Endodermal cell (in vitro differentiated cells): Measurements from ENCODE around the gene GALNT14. TPM values are rescaled to one million over a fixed set of nuclear protein-coding genes. Genes with fewer than 3 reads are reported as not detected.

Experiments used
- DNase-seq: peaks from one replicate; pipeline ENCODE4 v3.0.0-alpha.2; 2017
- H3K27ac ChIP-seq: 2 replicates; pipeline ENCODE4 v1.5.1; 2013; ENCODE audit warnings: mild to moderate bottlenecking, low read depth, low read length, moderate library complexity
- H3K27me3 ChIP-seq: 2 replicates; pipeline ENCODE4 v1.6.1; 2013; ENCODE audit warnings: mild to moderate bottlenecking, low read length, moderate library complexity; ENCODE audit not compliant: insufficient read depth, control insufficient read depth, poor library complexity, severe bottlenecking
- H3K36me3 ChIP-seq: 2 replicates; pipeline ENCODE4 v1.7.0; 2013; ENCODE audit warnings: mild to moderate bottlenecking, low read length, moderate library complexity; ENCODE audit not compliant: control insufficient read depth, insufficient read depth
- H3K4me1 ChIP-seq: one replicate; pipeline ENCODE4 v1.7.0; 2013; ENCODE audit warnings: low read length; ENCODE audit not compliant: control insufficient read depth, insufficient read depth
- H3K4me3 ChIP-seq: 2 replicates; pipeline ENCODE4 v1.5.1; 2013; ENCODE audit warnings: mild to moderate bottlenecking, low read length, moderate library complexity
- H3K9ac ChIP-seq: 2 replicates; pipeline ENCODE4 v1.6.1; 2013; ENCODE audit warnings: mild to moderate bottlenecking, low read length, moderate library complexity; ENCODE audit not compliant: poor library complexity, severe bottlenecking; ENCODE audit errors: extremely low read depth
- H3K9me3 ChIP-seq: 2 replicates; pipeline ENCODE4 v1.6.1; 2013; ENCODE audit warnings: mild to moderate bottlenecking, low read length, moderate library complexity; ENCODE audit not compliant: control insufficient read depth
- H3K27ac Mint-ChIP-seq: 2 replicates; pipeline ENCODE4 v1.8.0; 2020; ENCODE audit warnings: mixed read lengths
- H3K27me3 Mint-ChIP-seq: 2 replicates; pipeline ENCODE4 v1.8.0; 2021; ENCODE audit warnings: mild to moderate bottlenecking, mixed read lengths; ENCODE audit not compliant: insufficient read depth
- H3K36me3 Mint-ChIP-seq: 2 replicates; pipeline ENCODE4 v1.8.0; 2020; ENCODE audit warnings: low read depth, mixed read lengths
- H3K4me1 Mint-ChIP-seq: 2 replicates; pipeline ENCODE4 v1.8.0; 2020; ENCODE audit warnings: mixed read lengths
- H3K4me3 Mint-ChIP-seq: 2 replicates; pipeline ENCODE4 v1.8.0; 2020; ENCODE audit warnings: mild to moderate bottlenecking, moderate library complexity, mixed read lengths
- H3K9me3 Mint-ChIP-seq: 2 replicates; pipeline ENCODE4 v1.8.0; 2020; ENCODE audit warnings: mild to moderate bottlenecking, mixed read lengths
- WGBS, 2 experiments: methylation state at CpG; one replicate each; pipeline versions ENCODE4 v1.1.5 to v1.1.7; 2013; ENCODE audit warnings: missing lambda C conversion rate in 2 of 2, mixed read lengths in 1 of 2; ENCODE audit not compliant: insufficient coverage in 1 of 2, insufficient read length in 1 of 2; 5-methylcytosine and 5-hydroxymethylcytosine counted together
- total RNA-seq, 2 donors: library from RNA; stranded (reverse); fragmentation: NEBNext Ultra II Directional in 1 of 2; extraction: Animal tissue kit (Norgen Biotek cat#: 25700) in 1 of 2; gene quantifications; 2 replicates in 1 of 2; 3 replicates in 1 of 2; pipeline ENCODE4 v1.2.1, GENCODE V29; 2021
- TF ChIP-seq, protein P1 (sequence below): fragments of 200-600 bp; sonication (generic); conservative IDR thresholded peaks from 2 replicates; pipeline ENCODE4 v1.5.0; 2021; ENCODE audit warnings: antibody characterized with exemption, mild to moderate bottlenecking

GALNT14 gene
- total RNA-seq, 2 donors from 2014 or later: 1.4 TPM

GRCh38 chr2:31028417-31028816, 109.8 kb downstream of the GALNT14 start:
- H3K27ac ChIP-seq: no peak overlapping the region
- H3K4me1 Mint-ChIP-seq: peaks cover 14% of the 10 kb centered on the region
- TF ChIP-seq, protein P1, sequence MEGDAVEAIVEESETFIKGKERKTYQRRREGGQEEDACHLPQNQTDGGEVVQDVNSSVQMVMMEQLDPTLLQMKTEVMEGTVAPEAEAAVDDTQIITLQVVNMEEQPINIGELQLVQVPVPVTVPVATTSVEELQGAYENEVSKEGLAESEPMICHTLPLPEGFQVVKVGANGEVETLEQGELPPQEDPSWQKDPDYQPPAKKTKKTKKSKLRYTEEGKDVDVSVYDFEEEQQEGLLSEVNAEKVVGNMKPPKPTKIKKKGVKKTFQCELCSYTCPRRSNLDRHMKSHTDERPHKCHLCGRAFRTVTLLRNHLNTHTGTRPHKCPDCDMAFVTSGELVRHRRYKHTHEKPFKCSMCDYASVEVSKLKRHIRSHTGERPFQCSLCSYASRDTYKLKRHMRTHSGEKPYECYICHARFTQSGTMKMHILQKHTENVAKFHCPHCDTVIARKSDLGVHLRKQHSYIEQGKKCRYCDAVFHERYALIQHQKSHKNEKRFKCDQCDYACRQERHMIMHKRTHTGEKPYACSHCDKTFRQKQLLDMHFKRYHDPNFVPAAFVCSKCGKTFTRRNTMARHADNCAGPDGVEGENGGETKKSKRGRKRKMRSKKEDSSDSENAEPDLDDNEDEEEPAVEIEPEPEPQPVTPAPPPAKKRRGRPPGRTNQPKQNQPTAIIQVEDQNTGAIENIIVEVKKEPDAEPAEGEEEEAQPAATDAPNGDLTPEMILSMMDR: no peak
- H3K4me1 ChIP-seq: no peaks in the 10 kb centered on the region
- H3K9ac ChIP-seq: no peak overlapping the region
- 57% methylated on average over 8 of the region's 8 CpGs; no CpG with 5 or more reads in 1 of the 2 experiments for WGBS, 2 experiments
- DNase-seq: peak; percentile 64
- H3K36me3 Mint-ChIP-seq: no peaks in the 10 kb centered on the region
- H3K4me3 Mint-ChIP-seq: no peak overlapping the region
- H3K27me3 Mint-ChIP-seq: peaks cover 26% of the 10 kb centered on the region
- H3K27ac Mint-ChIP-seq: no peak overlapping the region
- H3K9me3 Mint-ChIP-seq: no peaks in the 10 kb centered on the region
- no peaks in the 10 kb centered on the region for H3K36me3 ChIP-seq
- H3K27me3 ChIP-seq: no peaks in the 10 kb centered on the region
- no peaks in the 10 kb centered on the region for H3K9me3 ChIP-seq
- H3K4me3 ChIP-seq: no peak overlapping the region

- H3K4me1 Mint-ChIP-seq: peaks cover 14% of the 10 kb centered on the region
- H3K27ac ChIP-seq: no peak overlapping the region
- WGBS, 2 experiments: 90 to 97% methylated on average over 3 to 4 of the region's 5 CpGs
- no peak overlapping the region for H3K4me3 ChIP-seq
- no peaks in the 10 kb centered on the region for H3K4me1 ChIP-seq
- no peaks in the 10 kb centered on the region for H3K9me3 ChIP-seq
- H3K36me3 Mint-ChIP-seq: no peaks in the 10 kb centered on the region
- H3K9me3 Mint-ChIP-seq: no peaks in the 10 kb centered on the region
- H3K27me3 ChIP-seq: no peaks in the 10 kb centered on the region
- H3K27me3 Mint-ChIP-seq: peaks cover 26% of the 10 kb centered on the region
- H3K9ac ChIP-seq: no peak overlapping the region
- no peak for DNase-seq
- H3K27ac Mint-ChIP-seq: no peak overlapping the region
- H3K4me3 Mint-ChIP-seq: no peak overlapping the region
- TF ChIP-seq, protein P1: no peak
- H3K36me3 ChIP-seq: no peaks in the 10 kb centered on the region
These were observed 110.7 kb downstream of the GALNT14 start for GRCh38 chr2:31027549-31027948.

DNA sequence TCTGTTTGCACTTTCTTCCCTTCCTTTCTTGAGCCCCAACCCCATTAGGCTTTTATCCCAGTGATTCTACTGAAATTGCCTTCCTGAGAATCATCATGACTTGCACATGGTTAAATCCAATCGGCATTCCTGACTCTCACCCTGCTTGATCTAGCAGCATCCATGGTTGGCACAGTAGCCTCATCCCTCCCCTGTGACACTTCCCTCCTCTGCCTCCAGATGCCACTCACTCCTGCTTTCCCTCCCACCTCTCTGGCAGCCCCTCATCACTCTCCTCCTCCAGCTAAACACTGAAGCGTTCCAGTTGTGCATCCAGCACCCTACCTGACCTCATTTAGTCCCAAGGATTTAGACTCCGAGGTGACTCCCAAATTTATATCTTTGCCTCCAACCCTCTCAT, 114.7 kb downstream of the GALNT14 start:
- TF ChIP-seq, protein P1: no peak
- DNase-seq: no peak
- H3K4me1 Mint-ChIP-seq: peaks cover 7% of the 10 kb centered on the region
- Histone ChIP-seq H3K27me3 (no peaks in the 10 kb centered on the region), H3K4me3 (no peak overlapping the region), H3K36me3 (no peaks in the 10 kb centered on the region), H3K9me3 (no peaks in the 10 kb centered on the region), H3K27ac (no peak overlapping the region), H3K9ac (no peak overlapping the region), H3K4me1 (no peaks in the 10 kb centered on the region)
- 88 to 90% methylated on average over 3 of the region's 3 CpGs for WGBS, 2 experiments
- no peaks in the 10 kb centered on the region for H3K27me3 Mint-ChIP-seq
- no peaks in the 10 kb centered on the region for H3K9me3 Mint-ChIP-seq
- no peak overlapping the region for H3K4me3 Mint-ChIP-seq
- H3K27ac Mint-ChIP-seq: no peak overlapping the region
- no peaks in the 10 kb centered on the region for H3K36me3 Mint-ChIP-seq
